Measurements from ENCODE around the gene SLU7.

SLU7 gene

DNA sequence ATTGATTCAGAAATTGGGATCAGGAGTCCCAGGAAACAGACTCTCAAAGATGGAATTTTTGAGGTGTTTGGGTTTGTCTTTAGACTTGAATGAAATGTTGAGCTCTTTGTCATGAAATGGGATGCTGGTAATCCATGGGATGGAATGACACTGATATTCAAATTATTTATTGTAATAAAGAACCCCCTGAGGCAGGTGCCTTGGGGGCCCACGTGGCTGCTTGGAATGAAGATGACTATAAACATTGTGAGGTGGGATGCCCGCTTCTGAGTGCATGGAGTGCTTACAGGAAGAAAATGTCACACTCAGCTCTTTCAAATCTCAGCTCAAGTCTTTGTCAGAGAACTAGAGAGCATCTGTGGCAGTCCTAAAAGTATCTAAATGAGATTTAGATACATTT lies 38.8 kb downstream of the SLU7 start:
- POLR2A ChIA-PET, result no interaction called here
- peaks cover 0 to 5% (median 2%) of the 10 kb centered on the region in 5 experiments for H3K27me3 ChIP-seq (replicated peaks in 2 of 5; ENCODE audit: control insufficient read depth in 4 of 5, insufficient read depth in 5 of 5, low read length in 4 of 5)
- no CpG with 5 or more reads among the region's 2 CpGs for WGBS (ENCODE audit: insufficient coverage)
- CTCF ChIA-PET, result interaction anchor here (1.1 to 4.0 kb wide), 8 partner anchors 10 to 296 kb away, joined by 3 to 35 read pairs (median 4); partner anchors contain the start of gene C1QTNF2
- no peaks in the 10 kb centered on the region for H3K9me3 ChIP-seq (ENCODE audit: control extremely low read depth in 1 of 5, control insufficient read depth in 4 of 5, insufficient read depth in 2 of 5, low read depth in 1 of 5, low read length in 4 of 5)
- H3K27ac ChIP-seq (ENCODE audit: insufficient read depth in 1 of 2, low read depth in 1 of 2, low read length in 2 of 2, poor library complexity in 1 of 2, severe bottlenecking in 2 of 2), result peak overlapping the region in 1 of 2 experiments; percentile 57
- H3K4me1 ChIP-seq (ENCODE audit: control extremely low read depth in 1 of 4, control insufficient read depth in 4 of 4, insufficient read depth in 4 of 4, low read length in 3 of 4), result peaks cover 0 to 14% (median 5%) of the 10 kb centered on the region in 4 experiments
- no peak overlapping the region for H3K4me3 ChIP-seq (ENCODE audit: control insufficient read depth in 1 of 7, extremely low read depth in 1 of 7, insufficient read depth in 4 of 7, low read depth in 2 of 7, low read length in 6 of 7)
- no peak for DNase-seq
- no peaks in the 10 kb centered on the region for H3K36me3 ChIP-seq (ENCODE audit: control insufficient read depth in 4 of 4, insufficient read depth in 4 of 4, low read length in 3 of 4)

DNA sequence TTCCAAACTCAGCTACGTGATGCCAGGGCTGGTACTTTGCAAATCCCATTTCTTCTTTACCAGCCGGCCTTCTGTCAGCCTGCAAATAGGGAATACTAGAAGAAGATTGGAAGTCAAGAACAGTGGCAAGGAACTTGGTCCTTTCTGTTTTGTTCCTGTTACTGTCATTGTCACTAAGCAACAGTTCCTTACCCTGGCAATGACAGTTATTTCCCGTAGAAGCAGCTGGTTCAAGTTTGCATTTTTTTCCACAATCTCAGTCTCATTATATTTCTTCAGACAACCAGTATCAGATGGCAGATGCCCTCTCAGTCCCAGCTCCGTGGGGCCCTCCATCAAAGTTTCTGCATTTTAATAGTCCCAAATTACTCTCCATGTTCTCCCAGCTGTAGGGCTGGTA lies 39.4 kb downstream of the SLU7 start:
- Histone ChIP-seq H3K4me1 (ENCODE audit: control extremely low read depth in 1 of 4, control insufficient read depth in 4 of 4, insufficient read depth in 4 of 4, low read length in 3 of 4) (peaks cover 0 to 14% (median 5%) of the 10 kb centered on the region in 4 experiments), H3K36me3 (ENCODE audit: control insufficient read depth in 4 of 4, insufficient read depth in 4 of 4, low read length in 3 of 4) (no peaks in the 10 kb centered on the region), H3K27me3 (replicated peaks in 2 of 5; ENCODE audit: control insufficient read depth in 4 of 5, insufficient read depth in 5 of 5, low read length in 4 of 5) (peaks cover 0 to 8% (median 4%) of the 10 kb centered on the region in 5 experiments), H3K9me3 (ENCODE audit: control extremely low read depth in 1 of 5, control insufficient read depth in 4 of 5, insufficient read depth in 2 of 5, low read depth in 1 of 5, low read length in 4 of 5) (no peaks in the 10 kb centered on the region), H3K4me3 (ENCODE audit: control insufficient read depth in 1 of 7, extremely low read depth in 1 of 7, insufficient read depth in 4 of 7, low read depth in 2 of 7, low read length in 6 of 7) (peak overlapping the region in 1 of 7 experiments; percentile 31), H3K27ac (ENCODE audit: insufficient read depth in 1 of 2, low read depth in 1 of 2, low read length in 2 of 2, poor library complexity in 1 of 2, severe bottlenecking in 2 of 2) (peak overlapping the region in 1 of 2 experiments; percentile 57)
- ChIA-PET CTCF (interaction anchor here (1.1 to 4.0 kb wide), 8 partner anchors 8 to 296 kb away, joined by 3 to 35 read pairs (median 4); partner anchors contain the start of gene C1QTNF2), POLR2A (interaction anchor here (0.7 to 0.8 kb wide), 2 partner anchors 47 to 261 kb away, joined by 3 to 4 read pairs; no protein-coding TSS in a partner anchor)
- peak; percentile 37 to 81 (median 70) for DNase-seq
- WGBS (ENCODE audit: insufficient coverage), result 38% methylated on average over 4 of the region's 4 CpGs

DNA sequence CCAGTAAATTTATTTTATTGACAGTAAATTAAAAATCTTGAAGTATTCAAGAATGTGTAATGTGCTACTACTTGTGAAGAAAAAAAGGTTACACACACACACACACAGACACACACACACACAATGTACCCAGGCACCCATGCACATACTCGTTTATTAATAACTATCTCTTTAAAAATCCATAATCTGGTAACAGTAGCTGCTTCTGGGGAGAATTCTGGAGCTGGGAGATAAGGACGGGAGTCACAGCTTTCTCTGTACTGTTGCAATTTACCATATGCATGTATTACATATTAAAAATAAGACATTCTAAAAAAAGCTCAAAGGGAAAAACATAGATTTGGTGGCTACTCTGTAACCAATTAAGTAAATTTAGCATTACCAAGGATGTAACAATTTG lies 40.6 kb downstream of the SLU7 start:
- peaks cover 0 to 14% (median 5%) of the 10 kb centered on the region in 4 experiments for H3K4me1 ChIP-seq (ENCODE audit: control extremely low read depth in 1 of 4, control insufficient read depth in 4 of 4, insufficient read depth in 4 of 4, low read length in 3 of 4)
- DNase-seq, result peak in 1 of 3 donors; percentile 61
- POLR2A ChIA-PET, result no interaction called here
- no peaks in the 10 kb centered on the region for H3K9me3 ChIP-seq (ENCODE audit: control extremely low read depth in 1 of 5, control insufficient read depth in 4 of 5, insufficient read depth in 2 of 5, low read depth in 1 of 5, low read length in 4 of 5)
- no peaks in the 10 kb centered on the region for H3K36me3 ChIP-seq (ENCODE audit: control insufficient read depth in 4 of 4, insufficient read depth in 4 of 4, low read length in 3 of 4)
- no CpG with 5 or more reads among the region's 2 CpGs for WGBS (ENCODE audit: insufficient coverage)
- H3K27me3 ChIP-seq (replicated peaks in 2 of 5; ENCODE audit: control insufficient read depth in 4 of 5, insufficient read depth in 5 of 5, low read length in 4 of 5), result peaks cover 0 to 9% (median 6%) of the 10 kb centered on the region in 5 experiments
- H3K27ac ChIP-seq (ENCODE audit: insufficient read depth in 1 of 2, low read depth in 1 of 2, low read length in 2 of 2, poor library complexity in 1 of 2, severe bottlenecking in 2 of 2), result no peak overlapping the region
- CTCF ChIA-PET, result interaction anchor here (0.8 to 4.0 kb wide), 3 partner anchors 11 to 1092 kb away, joined by 3 to 35 read pairs (median 4); no protein-coding TSS in a partner anchor
- no peak overlapping the region for H3K4me3 ChIP-seq (ENCODE audit: control insufficient read depth in 1 of 7, extremely low read depth in 1 of 7, insufficient read depth in 4 of 7, low read depth in 2 of 7, low read length in 6 of 7)

DNA sequence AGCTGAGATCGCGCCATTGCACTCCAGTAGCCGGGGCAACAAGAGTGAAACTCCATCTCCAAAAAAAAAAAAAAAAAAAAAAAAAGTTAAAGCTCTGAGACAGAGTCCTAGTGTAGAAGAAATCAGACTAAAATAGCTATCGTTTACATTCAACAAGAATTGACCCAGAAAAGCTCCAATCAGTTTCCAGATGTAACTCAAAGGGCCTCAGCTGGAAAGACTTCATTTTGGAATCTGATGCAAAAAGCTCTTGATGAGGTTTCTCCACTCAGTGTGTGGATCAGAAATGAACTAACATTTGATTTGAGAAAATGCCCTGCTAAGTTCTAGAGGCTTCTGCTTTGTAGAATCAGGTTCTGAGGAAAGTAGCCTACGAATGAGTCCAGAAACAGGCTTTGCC lies 41.2 kb downstream of the SLU7 start:
- Histone ChIP-seq H3K4me3 (ENCODE audit: control insufficient read depth in 1 of 7, extremely low read depth in 1 of 7, insufficient read depth in 4 of 7, low read depth in 2 of 7, low read length in 6 of 7) (no peak overlapping the region), H3K27me3 (replicated peaks in 2 of 5; ENCODE audit: control insufficient read depth in 4 of 5, insufficient read depth in 5 of 5, low read length in 4 of 5) (peaks cover 0 to 9% (median 6%) of the 10 kb centered on the region in 5 experiments), H3K27ac (ENCODE audit: insufficient read depth in 1 of 2, low read depth in 1 of 2, low read length in 2 of 2, poor library complexity in 1 of 2, severe bottlenecking in 2 of 2) (no peak overlapping the region), H3K36me3 (ENCODE audit: control insufficient read depth in 4 of 4, insufficient read depth in 4 of 4, low read length in 3 of 4) (no peaks in the 10 kb centered on the region), H3K9me3 (ENCODE audit: control extremely low read depth in 1 of 5, control insufficient read depth in 4 of 5, insufficient read depth in 2 of 5, low read depth in 1 of 5, low read length in 4 of 5) (no peaks in the 10 kb centered on the region), H3K4me1 (ENCODE audit: control extremely low read depth in 1 of 4, control insufficient read depth in 4 of 4, insufficient read depth in 4 of 4, low read length in 3 of 4) (peaks cover 0 to 14% (median 5%) of the 10 kb centered on the region in 4 experiments)
- CTCF ChIA-PET, result interaction anchor here (0.8 to 4.0 kb wide), 4 partner anchors 10 to 1091 kb away, joined by 3 to 35 read pairs (median 4); no protein-coding TSS in a partner anchor
- no peak for DNase-seq
- POLR2A ChIA-PET, result interaction anchor here (0.7 kb wide), 1 partner anchor 10 kb away, joined by 3 read pairs; no protein-coding TSS in a partner anchor
- WGBS (ENCODE audit: insufficient coverage), result 100% methylated on average over 1 of the region's 5 CpGs

DNA sequence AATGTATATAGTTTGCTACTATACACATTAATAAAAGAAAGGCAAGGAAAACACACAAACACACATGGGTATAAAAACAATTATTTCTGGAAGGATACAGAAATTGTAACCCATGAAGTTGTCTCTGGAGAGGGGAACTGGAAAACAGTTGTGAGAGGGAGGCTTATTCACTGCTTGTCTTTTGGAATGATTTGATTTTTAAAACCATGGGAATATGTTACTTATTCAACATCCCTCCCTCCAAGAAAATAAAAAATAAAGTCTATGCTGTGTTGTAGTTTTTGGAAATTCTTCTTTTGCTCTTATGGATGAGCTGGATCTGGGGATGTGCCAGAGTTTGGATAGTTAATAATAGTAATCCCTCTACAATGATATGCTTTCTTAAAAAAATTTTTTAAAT lies 42.5 kb downstream of the SLU7 start:
- POLR2A ChIA-PET, result no interaction called here
- peaks cover 2 to 12% (median 6%) of the 10 kb centered on the region in 5 experiments for H3K27me3 ChIP-seq (replicated peaks in 2 of 5; ENCODE audit: control insufficient read depth in 4 of 5, insufficient read depth in 5 of 5, low read length in 4 of 5)
- CTCF ChIA-PET, result interaction anchor here (0.7 to 4.0 kb wide), 5 partner anchors 14 to 177 kb away, joined by 3 to 35 read pairs (median 5); no protein-coding TSS in a partner anchor

DNA sequence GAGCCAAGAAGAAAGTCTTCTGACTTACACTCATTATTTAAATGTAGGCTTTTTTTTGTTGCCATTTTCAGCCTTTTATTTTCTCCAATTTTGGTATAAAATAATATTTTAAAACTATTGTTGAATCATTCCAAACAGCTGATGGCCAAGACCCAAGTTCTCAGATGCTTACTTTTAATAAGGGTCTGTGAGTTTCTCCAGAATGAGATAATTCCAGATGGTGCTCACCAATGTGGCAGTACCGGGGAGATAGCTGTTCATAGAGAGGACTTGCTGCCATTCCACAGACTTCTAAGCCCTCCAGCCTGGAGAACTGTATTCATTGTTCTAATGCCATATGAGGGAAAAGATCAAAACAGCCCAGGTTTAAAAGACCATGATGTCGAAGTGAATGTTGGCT lies 43.2 kb downstream of the SLU7 start:
- POLR2A ChIA-PET, result no interaction called here

More for the DNA sequence above, 42.5 kb downstream of the SLU7 start:
- H3K9me3 ChIP-seq (ENCODE audit: control extremely low read depth in 1 of 5, control insufficient read depth in 4 of 5, insufficient read depth in 2 of 5, low read depth in 1 of 5, low read length in 4 of 5), result no peaks in the 10 kb centered on the region
- no peaks in the 10 kb centered on the region for H3K36me3 ChIP-seq (ENCODE audit: control insufficient read depth in 4 of 4, insufficient read depth in 4 of 4, low read length in 3 of 4)
- no peak overlapping the region for H3K4me3 ChIP-seq (ENCODE audit: control insufficient read depth in 1 of 7, extremely low read depth in 1 of 7, insufficient read depth in 4 of 7, low read depth in 2 of 7, low read length in 6 of 7)
- no peak for DNase-seq
- H3K27ac ChIP-seq (ENCODE audit: insufficient read depth in 1 of 2, low read depth in 1 of 2, low read length in 2 of 2, poor library complexity in 1 of 2, severe bottlenecking in 2 of 2), result no peak overlapping the region
- peaks cover 0 to 14% (median 5%) of the 10 kb centered on the region in 4 experiments for H3K4me1 ChIP-seq (ENCODE audit: control extremely low read depth in 1 of 4, control insufficient read depth in 4 of 4, insufficient read depth in 4 of 4, low read length in 3 of 4)

DNA sequence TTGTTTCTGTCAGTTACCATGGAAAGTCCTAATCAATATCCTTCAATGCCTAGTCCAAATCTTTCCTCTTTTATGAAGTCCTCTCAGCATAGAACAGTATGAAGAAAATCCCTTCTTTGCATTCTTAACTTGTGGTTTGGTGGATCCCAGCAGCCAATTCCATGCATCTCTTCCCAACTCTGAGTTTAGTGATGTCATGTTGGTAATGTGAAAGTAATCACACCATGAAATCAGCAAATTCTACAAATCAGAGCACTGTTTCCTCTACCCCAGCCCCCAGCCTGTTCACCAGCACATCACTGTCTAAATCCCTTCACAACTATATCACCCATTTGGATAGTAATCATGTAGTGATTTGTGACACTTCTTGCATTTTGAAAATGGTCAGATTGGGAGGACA lies 43.7 kb downstream of the SLU7 start:
- no peak overlapping the region for H3K4me3 ChIP-seq (ENCODE audit: control insufficient read depth in 1 of 7, extremely low read depth in 1 of 7, insufficient read depth in 4 of 7, low read depth in 2 of 7, low read length in 6 of 7)
- ChIA-PET POLR2A (no interaction called here), CTCF (no interaction called here)
- H3K27me3 ChIP-seq (replicated peaks in 2 of 5; ENCODE audit: control insufficient read depth in 4 of 5, insufficient read depth in 5 of 5, low read length in 4 of 5), result peaks cover 2 to 22% (median 16%) of the 10 kb centered on the region in 5 experiments
- H3K9me3 ChIP-seq (ENCODE audit: control extremely low read depth in 1 of 5, control insufficient read depth in 4 of 5, insufficient read depth in 2 of 5, low read depth in 1 of 5, low read length in 4 of 5), result no peaks in the 10 kb centered on the region
- peaks cover 3 to 17% (median 6%) of the 10 kb centered on the region in 4 experiments for H3K4me1 ChIP-seq (ENCODE audit: control extremely low read depth in 1 of 4, control insufficient read depth in 4 of 4, insufficient read depth in 4 of 4, low read length in 3 of 4)
- H3K27ac ChIP-seq (ENCODE audit: insufficient read depth in 1 of 2, low read depth in 1 of 2, low read length in 2 of 2, poor library complexity in 1 of 2, severe bottlenecking in 2 of 2), result no peak overlapping the region
- H3K36me3 ChIP-seq (ENCODE audit: control insufficient read depth in 4 of 4, insufficient read depth in 4 of 4, low read length in 3 of 4), result no peaks in the 10 kb centered on the region
- DNase-seq, result no peak

More for the DNA sequence above, 43.2 kb downstream of the SLU7 start:
- H3K4me3 ChIP-seq (ENCODE audit: control insufficient read depth in 1 of 7, extremely low read depth in 1 of 7, insufficient read depth in 4 of 7, low read depth in 2 of 7, low read length in 6 of 7), result no peak overlapping the region
- CTCF ChIA-PET, result interaction anchor here (1.5 to 1.8 kb wide), 2 partner anchors 18 to 177 kb away, joined by 5 to 6 read pairs; no protein-coding TSS in a partner anchor
- H3K36me3 ChIP-seq (ENCODE audit: control insufficient read depth in 4 of 4, insufficient read depth in 4 of 4, low read length in 3 of 4), result no peaks in the 10 kb centered on the region
- no peak overlapping the region for H3K27ac ChIP-seq (ENCODE audit: insufficient read depth in 1 of 2, low read depth in 1 of 2, low read length in 2 of 2, poor library complexity in 1 of 2, severe bottlenecking in 2 of 2)
- H3K9me3 ChIP-seq (ENCODE audit: control extremely low read depth in 1 of 5, control insufficient read depth in 4 of 5, insufficient read depth in 2 of 5, low read depth in 1 of 5, low read length in 4 of 5), result no peaks in the 10 kb centered on the region
- 100% methylated on average over 1 of the region's 2 CpGs for WGBS (ENCODE audit: insufficient coverage)
- DNase-seq, result no peak
- peaks cover 2 to 18% (median 12%) of the 10 kb centered on the region in 5 experiments for H3K27me3 ChIP-seq (replicated peaks in 2 of 5; ENCODE audit: control insufficient read depth in 4 of 5, insufficient read depth in 5 of 5, low read length in 4 of 5)
- H3K4me1 ChIP-seq (ENCODE audit: control extremely low read depth in 1 of 4, control insufficient read depth in 4 of 4, insufficient read depth in 4 of 4, low read length in 3 of 4), result peaks cover 0 to 14% (median 5%) of the 10 kb centered on the region in 4 experiments
